HUDEP-2 (cell line): Measurements from ENCODE around the gene MYO5C.
A peak's percentile ranks its signal among the peaks of the same experiment; 100 is the strongest.
"Not testable (repeated sequence)": the region's sequence is repeated elsewhere in the genome, so short reads cannot be mapped to it uniquely, and the experiment has no call there.

ENCODE experiments used
- DNase-seq, 76 experiments: peaks; one replicate each; lab custom pipeline; 2025; ENCODE audit not compliant: unreplicated experiment in 76 of 76; lab: John Stamatoyannopoulos, UW

Gene MYO5C

DNA sequence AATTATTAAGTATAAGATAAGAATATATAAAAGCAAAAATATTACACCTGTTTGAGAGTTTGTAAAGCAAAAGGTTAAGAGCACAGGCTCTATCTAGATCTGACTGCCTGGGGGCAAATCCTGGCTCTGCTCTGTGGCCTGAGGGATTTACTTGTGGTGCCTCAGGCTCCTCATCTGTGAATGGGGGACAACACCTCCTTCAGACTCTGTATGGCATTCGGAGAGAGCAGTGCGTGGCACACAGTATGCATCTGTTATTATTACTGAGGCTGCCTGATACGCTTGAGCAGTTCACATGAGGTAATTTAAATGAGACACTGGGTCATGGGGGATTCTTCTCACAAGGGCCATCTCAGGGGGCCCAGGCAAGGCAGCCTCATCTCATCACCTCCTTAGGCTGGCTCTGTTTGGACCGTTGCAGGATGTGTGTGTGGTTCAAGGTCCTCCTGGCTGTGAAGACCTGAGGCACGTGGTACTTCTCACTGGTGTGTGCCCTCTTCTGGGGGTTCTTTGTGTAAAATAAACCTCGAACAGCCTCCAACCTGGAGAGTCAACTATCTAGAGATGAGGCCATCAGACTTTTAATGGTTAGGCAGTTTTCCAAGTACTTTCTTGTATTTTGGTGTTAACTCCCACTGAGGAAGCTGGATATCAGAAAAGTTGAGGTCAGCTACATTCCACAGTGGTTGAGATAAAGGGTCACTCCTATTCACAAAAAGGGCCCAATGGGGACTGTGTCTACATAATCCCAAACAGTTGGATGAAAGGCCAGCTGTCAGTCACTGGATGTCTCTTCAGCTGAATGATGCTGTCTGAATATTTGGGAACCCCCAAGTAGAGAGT lies 113.4 kb downstream of the MYO5C start:
- DNase-seq = no peak

DNA sequence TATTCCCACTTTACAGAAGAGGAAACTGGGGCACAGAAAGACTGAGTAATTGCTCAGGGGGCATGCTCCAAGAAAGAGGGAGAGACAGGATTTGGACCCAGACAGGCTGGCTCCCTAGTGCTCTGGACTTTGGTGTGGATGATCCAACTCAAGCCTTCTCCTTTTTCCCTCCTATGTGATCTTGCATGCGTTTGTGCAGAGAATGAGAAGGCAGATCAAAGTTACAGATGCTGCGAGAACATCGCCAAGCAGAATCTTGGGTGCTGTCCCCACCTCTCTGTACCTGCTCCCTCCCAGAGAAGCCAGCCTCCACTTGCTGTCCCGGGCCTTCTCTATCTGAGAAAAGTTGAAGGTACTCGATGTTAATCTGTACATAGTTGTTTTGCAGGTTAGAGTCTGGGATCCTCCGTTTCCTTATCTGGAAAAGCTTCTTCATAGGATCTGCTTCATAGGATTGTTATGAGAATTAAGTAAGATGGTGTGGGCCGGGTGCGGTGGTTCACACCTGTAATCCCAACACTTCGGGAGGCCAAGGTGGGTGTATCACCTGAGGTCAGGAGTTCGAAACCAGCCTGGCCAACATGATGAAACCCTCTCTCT lies 114.7 kb downstream of the MYO5C start:
- no peak for DNase-seq

DNA sequence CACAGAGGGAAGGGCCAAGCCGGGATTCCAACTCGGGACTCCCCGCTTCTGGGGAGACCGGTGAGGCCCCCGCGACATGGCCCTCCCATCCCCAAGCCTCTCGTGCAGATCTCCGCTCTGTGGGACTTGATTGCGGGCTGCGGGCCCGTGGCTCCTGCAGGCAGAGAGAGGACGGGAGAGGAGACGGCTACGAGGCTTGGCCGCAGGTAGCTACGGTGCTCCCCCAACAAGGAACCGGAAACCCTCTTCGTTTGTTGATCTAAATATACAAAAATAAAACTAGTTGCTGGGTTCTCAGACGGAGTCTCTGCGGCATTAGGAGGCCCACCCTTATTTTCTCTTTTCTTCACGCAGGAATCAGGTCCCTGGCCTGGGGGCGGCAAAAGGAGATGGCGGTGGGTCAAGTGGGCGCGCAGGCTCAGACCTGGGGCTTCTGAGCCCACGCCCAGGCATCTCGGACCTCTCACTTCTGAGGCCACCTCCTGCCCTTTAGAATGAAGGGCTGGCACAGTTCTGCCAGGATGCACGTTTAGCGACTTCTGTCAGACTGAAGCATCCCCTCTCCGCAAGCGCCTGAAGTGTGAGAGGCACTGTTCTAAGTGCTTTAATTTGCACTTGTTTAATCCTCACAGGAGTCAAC lies 115.3 kb downstream of the MYO5C start:
- DNase-seq = no peak

DNA sequence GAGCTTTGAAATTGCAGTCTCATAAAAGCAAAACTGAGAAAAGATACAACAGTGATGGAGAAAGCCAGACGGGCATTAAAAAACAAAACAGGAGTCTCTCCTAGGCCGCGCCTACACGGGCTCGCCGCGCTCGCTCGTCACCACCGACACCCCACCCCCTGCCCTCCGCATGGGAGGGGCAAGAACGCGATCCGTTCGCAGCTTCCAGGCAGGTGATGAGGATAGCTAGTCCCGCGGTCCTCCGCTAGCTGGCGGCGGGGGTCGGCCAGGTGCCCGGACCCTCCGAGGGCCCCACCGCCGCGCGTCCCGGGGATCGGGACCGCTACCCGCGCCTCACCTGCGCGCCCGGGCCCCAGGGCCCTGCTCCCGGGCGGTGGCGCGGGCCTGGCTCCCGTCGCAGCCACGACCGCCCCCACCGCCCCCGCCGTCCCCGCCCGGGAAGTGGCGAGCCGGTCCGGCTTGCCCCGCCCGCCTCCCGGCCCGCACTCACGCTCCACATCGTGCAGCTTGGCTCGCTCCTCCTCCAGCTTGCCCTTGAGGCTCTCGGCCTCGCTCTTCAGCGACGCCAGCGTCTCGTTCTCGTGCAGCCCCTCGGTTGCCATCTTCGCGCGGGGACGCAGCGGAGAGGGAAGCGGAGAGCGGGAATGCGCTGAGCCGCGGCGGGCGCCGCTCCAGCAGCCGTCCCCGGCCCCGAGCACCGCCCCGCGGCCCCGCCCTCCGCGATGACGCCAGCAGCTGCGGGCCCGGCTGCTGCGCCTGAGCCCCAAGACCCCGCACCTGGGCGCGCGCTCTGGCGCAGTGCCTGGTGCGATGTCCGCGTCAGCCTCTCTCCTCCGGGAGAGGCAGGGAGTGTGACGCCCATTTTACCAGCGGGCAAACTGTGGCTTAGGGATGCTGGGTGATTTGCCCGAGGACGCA lies 116.1 kb downstream of the MYO5C start:
- peak in 25 of 76 experiments; percentile 5 to 41 (median 22) for DNase-seq

DNA sequence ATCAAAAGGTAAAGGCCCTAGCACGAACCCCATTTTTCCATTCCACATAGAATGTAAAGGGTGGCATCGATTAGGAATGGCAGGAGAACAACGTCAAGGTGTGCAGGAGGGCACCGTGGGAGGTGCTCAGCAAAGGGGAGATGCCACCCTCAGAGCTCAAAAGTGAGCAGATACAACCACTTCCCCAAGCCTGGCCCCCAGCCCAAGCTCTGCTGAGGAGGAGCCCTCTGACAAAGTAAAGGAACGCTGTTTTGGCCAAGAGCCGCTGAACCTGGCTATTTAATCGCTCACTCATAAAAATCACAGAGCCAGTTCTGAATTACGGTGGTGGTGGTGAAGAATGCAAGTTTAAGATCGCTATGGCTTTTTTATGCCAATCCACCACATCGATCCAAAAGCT lies 116.8 kb downstream of the MYO5C start:
- no peak for DNase-seq

DNA sequence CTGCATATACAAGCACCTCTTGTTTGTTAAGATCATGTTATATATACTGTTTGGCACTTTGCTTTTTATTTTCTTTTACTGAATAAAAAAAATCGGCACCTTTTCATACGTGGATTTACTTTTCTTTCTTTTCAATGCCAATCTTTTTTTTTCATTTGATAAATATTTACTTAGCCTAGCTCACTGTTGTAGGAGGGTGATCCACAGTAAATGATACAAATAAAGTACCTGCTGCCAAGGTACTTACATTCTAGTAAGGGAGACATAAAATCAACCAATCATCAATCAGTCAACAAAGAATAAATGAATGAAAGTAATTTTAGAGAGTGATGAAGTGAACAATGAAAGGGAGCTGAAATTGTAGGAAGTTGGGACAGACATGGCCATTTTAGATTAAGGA lies 122.7 kb downstream of the MYO5C start:
- DNase-seq = no peak

DNA sequence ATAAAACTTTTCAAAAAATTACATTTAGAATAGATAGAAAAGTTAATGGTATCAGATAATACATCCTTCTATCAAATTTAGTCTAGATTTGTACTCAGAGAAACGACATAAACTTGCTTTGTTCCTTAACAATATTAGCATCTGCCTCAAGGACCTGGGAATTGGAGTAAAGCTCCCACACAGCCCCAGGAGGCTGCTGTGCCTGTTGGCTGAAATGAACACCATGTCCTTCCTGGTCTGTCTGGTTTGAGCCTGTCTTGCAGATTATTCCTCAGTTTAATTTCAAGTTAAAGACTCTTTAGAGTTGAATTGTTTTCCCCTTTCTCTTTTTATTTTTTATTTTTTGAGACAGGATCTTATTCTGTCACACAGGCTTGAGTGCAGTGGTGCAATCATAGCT lies 123.8 kb downstream of the MYO5C start:
- no peak for DNase-seq

DNA sequence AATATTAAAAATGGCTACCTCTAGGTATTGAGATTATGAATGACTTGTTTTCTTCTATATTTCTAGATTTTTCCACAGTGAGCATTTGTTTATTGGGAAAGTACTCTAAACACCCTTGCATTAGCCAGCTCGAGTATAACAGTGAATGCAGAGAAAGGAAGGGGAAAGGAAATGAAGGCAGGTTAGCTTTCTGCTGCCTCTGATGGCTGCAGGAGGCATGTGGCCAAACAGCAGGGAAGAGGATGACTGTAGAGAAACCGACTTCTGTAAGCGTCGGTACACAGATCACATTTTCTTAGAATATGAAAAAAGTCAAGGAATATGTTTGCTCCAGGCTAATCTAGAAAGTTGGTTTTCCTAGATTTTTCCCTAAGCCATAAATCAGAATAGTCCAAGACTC lies 124.2 kb downstream of the MYO5C start:
- no peak for DNase-seq

DNA sequence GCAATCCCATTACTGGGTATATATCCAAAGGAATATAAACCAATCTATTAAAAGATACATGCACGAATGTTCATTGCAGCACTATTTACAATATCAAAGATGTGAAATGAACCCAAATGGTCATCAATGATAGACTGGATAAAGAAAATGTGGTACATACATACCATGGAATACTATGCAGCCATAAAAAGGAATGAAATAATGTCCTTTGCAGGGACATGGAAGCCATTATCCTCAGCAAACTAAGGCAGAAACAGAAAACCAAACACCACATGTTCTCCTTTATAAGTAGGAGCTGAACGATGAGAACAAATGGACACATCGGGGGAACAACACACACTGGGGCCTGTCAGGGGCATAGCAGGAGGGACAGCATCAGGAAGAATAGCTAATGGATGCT lies 125.4 kb downstream of the MYO5C start:
- not testable (repeated sequence) for DNase-seq

DNA sequence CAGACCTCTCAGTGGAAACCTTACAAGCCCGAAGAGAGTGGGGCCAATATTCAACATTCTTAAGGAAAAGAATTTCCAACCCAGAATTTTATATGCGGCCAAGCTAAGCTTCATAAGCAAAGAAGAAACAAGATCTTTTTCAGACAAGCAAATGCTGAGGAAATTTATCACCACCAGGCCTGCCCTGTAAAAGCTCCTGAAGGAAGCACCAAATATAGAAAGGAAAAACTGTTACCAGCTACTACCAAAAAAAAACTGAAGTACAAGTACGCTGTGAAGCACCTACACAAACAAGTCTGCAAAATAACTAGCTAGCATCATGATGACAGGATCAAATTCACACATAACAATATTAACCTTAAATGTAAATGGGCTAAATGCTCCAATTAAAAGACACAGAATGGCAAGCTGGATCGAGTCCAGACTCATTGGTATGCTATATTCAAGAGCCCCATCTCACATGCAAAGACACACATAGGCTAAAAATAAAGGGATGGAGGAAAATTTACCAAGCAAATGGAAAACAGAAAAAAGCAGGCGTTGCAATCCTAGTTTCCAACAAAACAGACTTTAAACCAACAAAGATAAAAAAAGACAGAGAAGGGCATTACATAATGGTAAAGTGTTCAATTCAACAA lies 130.0 kb downstream of the MYO5C start:
- DNase-seq = not testable (repeated sequence)

DNA sequence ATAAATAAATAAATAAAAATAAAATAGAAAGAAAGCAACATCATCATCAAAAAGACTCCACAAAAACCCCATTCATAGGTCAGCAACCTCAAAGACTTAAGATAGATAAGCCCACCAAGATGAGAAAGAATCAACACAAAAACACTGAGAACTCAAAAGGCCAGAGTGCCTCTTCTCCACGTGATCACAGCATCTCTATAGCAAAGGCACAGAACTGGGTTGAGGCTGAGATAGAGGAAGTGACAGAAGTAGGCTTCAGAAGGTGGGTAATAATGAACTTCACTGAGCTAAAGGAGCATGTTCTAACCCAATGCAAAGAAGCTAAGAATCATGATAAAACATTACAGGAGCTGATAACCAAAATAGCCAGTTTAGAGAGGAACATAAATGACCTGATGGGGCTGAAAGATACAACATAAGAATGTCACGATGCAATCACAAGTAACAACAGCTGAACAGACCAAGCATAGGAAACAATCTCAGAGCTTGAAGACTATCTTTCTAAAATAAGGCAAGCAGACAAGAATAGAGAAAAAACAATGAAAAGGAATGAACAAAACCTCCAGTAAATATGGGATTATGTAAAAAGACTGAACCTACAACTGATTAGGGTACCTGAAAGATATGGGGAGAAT lies 130.9 kb downstream of the MYO5C start:
- DNase-seq = no peak

DNA sequence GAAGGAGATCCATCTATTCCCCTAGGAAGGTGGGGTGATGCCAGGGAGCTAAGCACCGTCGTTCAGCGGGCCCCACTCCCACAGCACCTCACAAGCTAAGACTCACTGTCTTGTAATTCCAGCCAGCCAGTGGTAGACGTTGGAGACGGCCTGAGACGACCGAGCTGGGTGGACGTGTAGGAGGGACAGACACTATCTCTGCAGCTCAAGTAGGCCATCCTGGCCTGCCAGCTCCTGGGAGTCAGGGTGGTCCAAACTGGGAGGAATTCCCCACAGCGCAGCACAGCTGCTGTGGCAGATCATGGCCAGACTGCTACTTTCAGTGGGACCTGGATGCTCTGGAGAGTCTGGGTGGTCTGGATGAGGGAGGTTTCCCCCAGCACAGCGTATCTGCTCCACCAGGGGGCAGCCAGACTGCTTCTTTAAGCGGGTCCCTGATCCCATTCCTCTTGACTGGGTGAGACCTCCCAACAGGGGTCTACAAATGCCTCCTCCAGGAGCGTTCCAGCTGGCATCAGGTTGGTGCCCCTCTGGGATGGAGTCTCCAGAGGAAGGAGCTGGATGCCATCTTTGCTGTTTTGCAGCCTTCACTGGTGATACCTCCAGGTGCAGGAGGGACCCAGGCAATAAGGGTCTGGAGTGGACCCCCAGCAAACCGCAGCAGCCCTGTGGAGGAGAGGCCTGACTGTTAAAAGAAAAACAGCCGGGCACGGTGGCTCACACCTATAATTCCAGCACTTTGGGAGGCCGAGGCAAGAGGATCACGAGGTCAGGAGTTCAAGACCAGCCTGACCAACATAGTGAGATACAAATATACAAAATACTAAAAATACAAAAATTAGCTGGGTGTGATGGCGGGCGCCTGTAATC lies 132.0 kb downstream of the MYO5C start:
- DNase-seq = peak in 1 of 76 experiments; percentile 6

DNA sequence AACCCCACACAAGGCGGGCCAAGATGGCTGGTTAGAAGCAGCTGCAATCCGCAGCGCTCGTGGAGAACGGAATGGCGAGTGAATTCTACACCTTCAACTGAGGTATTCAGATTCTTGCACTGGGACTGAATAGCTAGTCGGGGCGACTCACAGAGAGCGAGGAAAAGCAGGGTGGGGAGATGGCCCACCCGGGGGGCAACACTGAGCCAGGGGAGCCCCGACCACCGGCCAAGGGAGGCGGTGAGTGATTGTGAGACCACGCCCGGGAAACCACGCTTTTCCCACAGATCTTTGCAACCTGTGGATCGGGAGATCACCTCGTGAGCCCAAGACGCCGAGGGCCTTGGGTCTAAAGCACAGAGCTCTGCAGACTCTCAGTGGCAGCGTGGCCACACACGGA lies 132.7 kb downstream of the MYO5C start:
- DNase-seq = no peak

DNA sequence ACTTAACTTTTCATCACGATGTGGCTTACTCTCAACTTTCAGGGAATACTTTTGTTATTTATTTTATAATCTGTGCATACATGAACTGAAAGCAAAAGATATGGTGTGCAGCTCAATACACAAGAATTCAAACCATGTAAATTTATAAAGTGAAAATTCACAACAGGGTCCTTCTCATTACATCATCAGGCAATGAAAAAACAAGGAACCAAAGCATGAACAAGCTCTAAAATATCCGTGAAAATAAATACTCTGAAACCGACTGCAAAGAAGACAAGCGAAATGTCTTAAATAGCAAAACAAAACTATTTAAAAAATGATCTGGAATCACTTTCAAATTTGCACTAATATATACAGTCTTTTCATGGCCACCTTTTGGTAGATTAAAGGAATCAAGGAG lies 133.3 kb downstream of the MYO5C start:
- DNase-seq = no peak

DNA sequence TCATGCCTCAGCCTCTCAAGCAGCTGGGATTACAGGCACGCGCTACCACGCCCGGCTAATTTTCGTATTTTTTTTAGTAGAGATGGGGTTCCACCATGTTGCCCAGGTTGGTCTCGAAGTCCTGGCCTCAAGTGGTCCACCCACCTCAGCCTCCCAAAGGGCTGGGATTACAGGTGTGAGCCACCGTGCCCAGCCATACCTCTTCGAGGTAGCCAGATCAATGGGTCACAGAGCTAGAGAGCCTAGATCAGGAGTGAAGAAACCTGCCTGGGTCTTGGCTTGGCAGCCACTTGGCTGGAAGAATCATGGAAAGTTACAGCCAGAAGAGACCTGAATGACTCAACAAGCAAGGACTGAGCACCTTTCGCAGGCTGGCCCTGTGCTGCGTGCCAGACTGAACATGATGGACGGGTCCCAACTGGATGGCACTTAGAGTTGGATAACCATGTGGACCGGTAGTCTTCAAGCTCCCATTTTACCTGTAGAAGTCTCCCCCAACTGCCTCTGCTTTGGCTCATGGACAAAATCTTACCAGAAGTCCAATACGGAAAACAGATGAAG lies 134.1 kb downstream of the MYO5C start:
- no peak for DNase-seq

DNA sequence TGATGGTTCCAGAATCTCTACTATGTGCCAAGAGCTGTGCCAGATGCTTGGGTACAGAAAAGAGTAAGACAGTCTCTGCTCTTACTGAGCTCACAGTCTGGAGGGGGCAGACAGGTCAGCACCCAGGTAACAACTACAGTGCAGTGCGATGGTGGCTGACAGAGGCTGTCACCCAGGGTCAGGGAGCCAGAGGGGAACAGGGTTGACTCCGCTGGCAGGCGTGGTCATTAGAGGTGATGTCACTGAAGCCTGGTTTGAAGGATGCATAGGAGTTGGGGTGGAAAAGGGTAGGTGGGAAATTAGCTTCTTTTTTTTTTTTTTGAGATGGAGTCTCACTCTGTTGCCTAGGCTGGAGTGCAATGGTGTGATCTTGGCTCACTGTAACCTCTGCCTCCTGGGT lies 136.0 kb downstream of the MYO5C start:
- no peak for DNase-seq

DNA sequence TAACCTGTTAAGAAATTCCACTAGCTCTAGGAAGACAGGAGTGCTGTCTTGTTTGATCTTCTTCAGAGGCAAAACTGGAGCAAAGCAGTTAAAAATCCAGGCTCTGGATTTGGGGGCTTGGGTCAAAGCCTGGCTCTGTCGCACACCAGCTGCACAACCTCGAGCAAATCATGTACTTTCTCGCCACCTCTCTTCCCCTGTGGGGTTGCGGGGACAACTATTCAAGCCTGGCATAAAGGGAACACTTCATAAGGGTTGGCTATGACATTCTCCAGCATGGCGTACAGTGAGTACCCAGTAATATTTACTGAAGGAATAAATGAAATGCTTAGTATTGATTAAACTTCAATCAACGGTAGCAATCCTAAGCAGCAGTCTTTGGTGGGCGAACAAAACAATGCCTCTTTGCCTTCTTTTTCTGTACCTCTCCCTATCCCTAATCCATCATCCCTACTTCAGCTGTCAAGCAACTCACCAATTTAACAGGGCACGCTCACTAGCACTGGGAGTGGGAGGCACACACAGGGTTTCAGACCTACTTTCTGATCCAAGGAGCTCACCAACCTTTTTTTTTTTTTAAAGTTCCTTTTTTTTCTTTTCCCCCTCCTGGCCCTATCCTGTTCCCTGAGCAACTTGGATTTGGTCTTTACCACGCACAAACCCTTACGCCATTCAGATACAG lies 137.4 kb downstream of the MYO5C start:
- no peak for DNase-seq

DNA sequence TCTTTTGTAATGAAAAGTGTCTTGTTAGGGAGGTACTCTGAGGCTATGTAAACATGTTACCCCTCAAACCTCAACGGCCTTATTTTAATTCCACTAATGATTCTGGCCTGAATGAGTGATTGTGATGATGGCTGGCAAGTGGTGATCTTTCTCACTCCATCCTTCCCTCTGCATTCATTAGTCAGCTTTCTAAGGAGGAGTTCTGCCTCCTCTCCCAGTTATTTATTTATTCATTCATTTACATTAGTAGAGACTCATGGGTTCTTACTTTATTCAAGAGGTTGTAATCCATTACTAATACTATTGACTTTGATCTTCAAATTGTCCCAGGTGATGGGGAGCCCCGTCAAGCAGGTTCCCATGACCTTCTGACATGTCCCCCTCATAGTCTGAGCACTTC lies 139.7 kb downstream of the MYO5C start:
- no peak for DNase-seq
